ENCODE measurements around the gene ZNF197. TPM values are rescaled to one million over a fixed set of nuclear protein-coding genes. Genes with fewer than 3 reads are reported as not detected.
A peak's percentile ranks its signal among the peaks of the same experiment; 100 is the strongest.
"Not testable (repeated sequence)": the region's sequence is repeated elsewhere in the genome, so short reads cannot be mapped to it uniquely, and the experiment has no call there.

The ZNF197 gene
- total RNA-seq: 4.8 and 7.3 TPM in 2 replicates

DNA sequence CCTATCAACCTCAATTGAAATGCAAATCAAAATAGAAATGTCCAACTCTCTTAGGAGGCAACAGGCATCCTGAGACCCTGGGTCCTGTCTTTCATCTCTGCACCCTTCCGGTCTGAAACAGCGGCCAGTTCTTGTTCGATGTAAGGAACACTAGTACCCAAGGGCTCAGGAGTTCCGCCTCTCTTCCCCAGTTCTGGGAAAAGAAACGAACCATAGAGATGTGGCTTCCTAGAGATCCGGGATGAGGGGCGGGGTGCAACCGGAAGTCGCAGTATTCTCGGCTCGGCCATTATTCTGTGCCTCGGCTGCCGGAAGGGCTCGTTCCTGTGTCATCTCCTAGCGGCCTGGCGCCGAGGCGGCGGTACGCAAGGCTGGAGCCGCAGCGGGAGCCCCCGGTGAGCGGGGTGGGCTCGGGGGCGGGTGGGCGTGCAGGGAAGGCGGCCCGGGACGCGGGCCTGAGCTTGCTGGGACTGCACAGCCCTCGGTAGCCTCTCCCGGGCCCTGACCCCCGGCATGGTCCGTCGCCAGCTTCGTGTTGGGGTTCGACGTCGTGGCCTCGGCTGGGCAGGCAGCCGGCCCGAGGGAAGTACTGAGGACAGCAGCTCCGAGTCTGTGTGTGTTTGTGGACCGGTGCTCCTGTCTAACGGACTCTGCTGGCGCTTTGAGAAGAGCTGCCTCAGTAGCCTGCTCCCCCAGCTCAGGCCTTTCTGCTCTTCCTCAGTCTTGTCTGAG lies at the start of gene ZNF197:
Gene ZNF197, plus strand, starts transcription at position 288 of the 732 bp plus-strand sequence. CDS start 4,119 bp downstream, outside the sequence.
- TF ChIP-seq, protein P1, sequence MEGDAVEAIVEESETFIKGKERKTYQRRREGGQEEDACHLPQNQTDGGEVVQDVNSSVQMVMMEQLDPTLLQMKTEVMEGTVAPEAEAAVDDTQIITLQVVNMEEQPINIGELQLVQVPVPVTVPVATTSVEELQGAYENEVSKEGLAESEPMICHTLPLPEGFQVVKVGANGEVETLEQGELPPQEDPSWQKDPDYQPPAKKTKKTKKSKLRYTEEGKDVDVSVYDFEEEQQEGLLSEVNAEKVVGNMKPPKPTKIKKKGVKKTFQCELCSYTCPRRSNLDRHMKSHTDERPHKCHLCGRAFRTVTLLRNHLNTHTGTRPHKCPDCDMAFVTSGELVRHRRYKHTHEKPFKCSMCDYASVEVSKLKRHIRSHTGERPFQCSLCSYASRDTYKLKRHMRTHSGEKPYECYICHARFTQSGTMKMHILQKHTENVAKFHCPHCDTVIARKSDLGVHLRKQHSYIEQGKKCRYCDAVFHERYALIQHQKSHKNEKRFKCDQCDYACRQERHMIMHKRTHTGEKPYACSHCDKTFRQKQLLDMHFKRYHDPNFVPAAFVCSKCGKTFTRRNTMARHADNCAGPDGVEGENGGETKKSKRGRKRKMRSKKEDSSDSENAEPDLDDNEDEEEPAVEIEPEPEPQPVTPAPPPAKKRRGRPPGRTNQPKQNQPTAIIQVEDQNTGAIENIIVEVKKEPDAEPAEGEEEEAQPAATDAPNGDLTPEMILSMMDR (conservative IDR thresholded peaks at IDR 0.05; ENCODE audit: low read depth, low read length): no peak
- peak within 1 kb of the TSS; percentile 75 for H3K4me3 ChIP-seq (ENCODE audit: low read depth, low read length)
- DNase-seq (ENCODE audit: low read depth): peak; percentile 38

DNA sequence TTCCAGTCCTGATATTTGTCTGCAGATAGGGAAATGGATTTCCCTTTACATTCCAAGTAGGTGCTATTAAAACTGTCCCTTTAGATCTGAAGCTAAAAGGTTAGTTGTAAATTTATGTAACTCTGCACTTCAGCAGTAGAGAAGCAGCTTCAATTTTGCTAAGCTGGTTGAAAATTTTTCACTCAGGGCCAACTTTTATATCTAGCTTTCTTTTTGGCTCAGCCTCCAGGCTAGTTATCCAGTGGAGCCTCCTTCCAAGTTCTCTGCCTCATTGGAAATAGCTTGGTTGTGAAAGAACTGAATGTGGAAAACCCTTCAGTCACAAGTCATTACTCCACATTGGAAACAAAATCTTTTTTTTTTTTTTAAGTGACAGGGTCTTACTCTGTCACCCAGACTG lies 48.2 kb upstream of the ZNF197 start:
- TF ChIP-seq, protein P1 (conservative IDR thresholded peaks at IDR 0.05; ENCODE audit: low read depth, low read length): no peak
- no peak for DNase-seq (ENCODE audit: low read depth)
- H3K4me3 ChIP-seq (ENCODE audit: low read depth, low read length): no peak overlapping the region

DNA sequence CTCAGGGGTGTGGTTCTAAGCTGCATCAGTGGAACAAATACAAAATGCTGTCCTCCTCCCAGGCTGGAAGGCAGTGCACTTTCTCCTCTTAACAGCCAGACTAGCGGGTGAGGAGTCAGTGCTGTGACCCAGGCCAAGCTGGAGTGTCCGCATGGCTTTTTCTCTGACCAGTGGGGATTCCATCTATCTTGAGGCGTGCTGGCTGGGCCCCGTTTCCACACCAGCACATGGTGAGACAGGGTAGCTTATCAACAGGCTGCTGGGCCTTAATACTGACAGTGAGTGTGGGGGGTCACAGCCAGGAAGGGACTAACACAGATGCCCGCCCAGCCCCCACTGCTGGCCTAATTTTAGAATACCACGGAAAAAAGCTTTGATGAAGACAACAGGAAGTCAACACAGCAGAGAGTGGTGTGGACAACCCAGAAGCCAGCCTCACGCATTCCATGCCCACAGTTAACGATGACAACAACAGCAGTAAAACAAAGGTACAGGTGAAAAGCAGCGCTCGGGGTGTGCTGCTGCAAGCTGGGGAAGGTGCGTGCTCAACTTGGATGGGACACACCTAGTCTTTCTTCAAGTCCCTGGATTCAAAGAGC lies 47.4 kb upstream of the ZNF197 start:
- not testable (repeated sequence) for H3K4me3 ChIP-seq (ENCODE audit: low read depth, low read length); DNase-seq (ENCODE audit: low read depth)

DNA sequence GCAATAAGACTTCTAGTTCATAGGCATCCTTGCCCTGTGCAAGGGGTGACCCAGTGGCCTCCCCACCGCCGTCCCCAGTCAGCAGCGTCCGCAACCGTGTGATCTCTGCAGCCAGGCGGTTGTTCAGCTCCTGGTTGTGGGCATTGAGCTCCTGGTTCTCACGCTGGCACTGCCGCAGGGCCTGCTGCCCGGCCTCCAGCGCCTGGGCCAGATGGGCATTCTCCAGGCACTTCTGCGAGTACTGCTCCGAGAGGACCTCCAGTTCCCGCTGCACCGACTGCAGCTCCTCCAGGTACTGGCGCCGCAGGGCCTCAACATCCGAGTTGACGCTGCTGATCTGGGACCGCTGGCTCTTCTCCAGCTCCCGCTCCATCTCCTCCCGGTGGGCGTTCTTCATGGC lies 46.5 kb upstream of the ZNF197 start:
- DNase-seq (ENCODE audit: low read depth); H3K4me3 ChIP-seq (ENCODE audit: low read depth, low read length): not testable (repeated sequence)

DNA sequence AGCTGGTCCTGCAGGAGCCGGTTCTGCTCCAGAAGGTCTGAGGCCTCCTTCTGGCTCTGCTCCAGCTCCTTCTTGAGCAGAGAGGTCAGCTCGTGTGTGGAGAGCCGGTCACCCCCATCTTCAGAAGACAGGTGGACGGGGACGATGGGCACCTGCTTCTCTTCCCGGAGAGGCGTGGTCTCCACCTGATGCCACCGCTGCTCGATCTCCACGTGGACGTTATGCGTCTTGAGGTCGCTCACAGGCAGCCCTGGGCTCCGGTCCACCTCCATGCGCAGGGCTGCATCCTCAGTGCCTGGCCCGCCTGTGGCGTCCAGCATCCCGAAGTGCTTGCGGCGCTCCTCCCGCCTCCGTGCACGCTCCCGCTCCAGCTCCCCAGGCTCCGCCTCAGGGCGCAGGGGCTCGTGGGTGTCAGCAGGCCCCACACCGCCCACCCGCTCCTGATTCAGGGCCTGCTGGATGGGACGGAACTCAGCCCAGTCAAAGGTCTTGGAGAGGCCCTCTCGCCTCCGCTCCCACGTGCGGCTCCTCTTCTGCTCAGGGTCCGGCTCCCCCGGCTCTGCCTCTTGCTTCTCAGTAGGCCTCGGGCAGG lies 45.8 kb upstream of the ZNF197 start:
- DNase-seq (ENCODE audit: low read depth); H3K4me3 ChIP-seq (ENCODE audit: low read depth, low read length): not testable (repeated sequence)

DNA sequence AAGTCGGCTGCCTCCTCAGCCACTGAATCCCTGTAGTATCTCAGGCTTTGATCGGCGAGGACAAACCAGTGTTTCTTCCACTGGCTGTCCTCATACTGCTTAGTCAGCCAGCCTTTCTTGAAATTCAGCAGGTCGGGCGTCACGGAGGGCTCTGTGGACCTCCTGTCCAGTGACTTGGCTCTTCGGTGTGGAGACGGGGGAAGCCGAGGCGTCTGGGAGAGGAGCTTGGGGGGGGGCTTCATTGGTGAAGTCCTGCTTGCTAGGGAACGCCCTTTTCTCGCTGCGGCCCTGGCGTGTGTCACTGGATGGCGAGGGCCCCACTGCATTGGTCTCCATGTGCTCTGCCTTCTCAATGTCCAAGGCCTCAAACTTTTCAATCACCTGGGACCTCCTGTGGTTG lies 45.1 kb upstream of the ZNF197 start:
- not testable (repeated sequence) for DNase-seq (ENCODE audit: low read depth); H3K4me3 ChIP-seq (ENCODE audit: low read depth, low read length)

DNA sequence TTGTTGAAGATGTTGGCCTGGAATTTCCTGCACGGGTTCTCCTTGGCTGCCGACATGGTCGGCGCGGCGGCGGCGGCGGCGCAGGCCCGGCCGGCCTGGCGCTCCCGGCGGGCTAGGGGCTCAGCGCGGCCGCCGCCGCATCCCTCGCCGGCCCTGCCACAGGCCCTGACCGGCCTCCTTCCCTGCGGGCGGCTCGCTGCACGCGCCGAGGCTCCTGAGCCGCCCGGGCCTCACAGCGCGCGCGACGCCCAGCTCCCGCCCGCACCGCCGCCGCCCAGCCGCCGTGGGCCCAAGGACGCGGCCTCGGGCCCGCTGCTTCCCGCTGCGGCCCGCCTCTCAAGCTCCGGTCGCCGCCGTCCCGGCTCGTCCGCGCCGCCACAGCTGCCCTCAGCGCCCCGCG lies 43.9 kb upstream of the ZNF197 start:
- DNase-seq (ENCODE audit: low read depth); H3K4me3 ChIP-seq (ENCODE audit: low read depth, low read length): not testable (repeated sequence)

DNA sequence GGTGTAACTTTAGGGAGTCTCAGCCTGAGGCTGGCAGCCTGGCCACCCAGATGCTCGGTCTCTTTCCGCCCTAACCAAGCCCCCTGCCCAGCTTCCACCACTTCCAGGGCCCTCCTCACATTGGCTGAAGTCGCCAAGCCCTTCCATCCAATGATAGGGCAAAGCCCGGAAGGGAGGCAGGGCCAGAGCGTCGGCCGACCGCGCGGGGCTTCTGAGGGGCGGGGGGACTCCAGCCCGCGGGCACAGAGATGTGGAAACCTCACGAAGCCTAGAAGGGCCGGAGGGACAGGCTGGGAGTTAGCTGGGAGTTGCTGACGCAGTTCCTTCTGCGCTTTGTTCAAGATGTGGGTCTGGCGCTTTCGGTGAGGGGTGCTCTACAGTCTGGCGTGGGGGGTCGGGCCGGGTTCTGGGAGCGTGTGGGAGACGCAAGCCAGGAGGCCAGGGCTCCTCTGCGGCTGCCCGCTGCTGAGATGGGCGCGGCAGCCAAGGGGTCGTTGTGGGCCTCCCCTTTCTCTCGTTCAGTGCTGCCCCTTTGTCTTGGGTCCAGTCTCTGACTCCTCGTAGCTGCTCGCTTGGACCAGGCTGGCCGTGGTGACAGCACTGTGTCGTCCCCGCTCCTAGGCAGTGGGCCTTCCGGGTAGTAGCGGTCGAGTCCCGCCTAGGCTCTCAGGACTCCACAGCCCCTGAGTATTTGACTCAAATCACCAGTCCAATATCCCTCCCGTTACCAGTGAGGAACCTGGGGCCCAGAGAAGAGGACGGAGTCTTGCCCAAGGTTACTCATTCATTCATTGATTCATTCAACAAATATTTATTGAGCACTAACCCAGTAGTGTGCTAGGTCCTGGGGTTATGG lies 40.0 kb upstream of the ZNF197 start, which contains the start of gene ZNF660:
Gene ZNF660, plus strand, starts transcription at position 319 of the 856 bp plus-strand sequence. CDS start 9,230 bp downstream, outside the sequence.
- TF ChIP-seq, protein P1 (conservative IDR thresholded peaks at IDR 0.05; ENCODE audit: low read depth, low read length): no peak
- DNase-seq (ENCODE audit: low read depth): peak; percentile 35
- H3K4me3 ChIP-seq (ENCODE audit: low read depth, low read length): peak within 1 kb of the TSS; percentile 69

DNA sequence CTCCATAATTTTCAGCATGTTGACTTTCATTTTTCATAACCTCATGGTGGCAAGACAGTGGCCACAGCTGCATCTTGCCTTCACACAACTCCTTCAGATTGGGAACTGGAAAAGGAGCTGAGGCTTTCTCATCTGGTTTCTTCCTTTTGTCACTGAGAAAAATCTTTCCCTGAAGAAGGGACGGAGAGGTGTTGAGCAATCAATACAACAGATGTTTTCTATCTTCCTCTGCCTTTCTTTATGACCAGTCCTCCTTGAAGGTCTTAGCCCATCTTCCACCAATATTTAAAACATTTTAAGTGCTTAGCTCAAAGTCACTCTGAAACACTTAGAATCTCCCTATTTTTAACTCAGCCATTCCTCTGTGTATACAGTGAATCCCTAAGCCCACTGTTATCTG lies 28.2 kb upstream of the ZNF197 start:
- no peak overlapping the region for H3K4me3 ChIP-seq (ENCODE audit: low read depth, low read length)
- TF ChIP-seq, protein P1 (conservative IDR thresholded peaks at IDR 0.05; ENCODE audit: low read depth, low read length): no peak
- no peak for DNase-seq (ENCODE audit: low read depth)
